ENCODE measurements around the gene STBD1. TPM values are rescaled to one million over a fixed set of nuclear protein-coding genes. Genes with fewer than 3 reads are reported as not detected.

STBD1 gene
- total and polyA plus RNA-seq, 2 experiments from 2014 or later, result 2.0 to 2.6 TPM

DNA sequence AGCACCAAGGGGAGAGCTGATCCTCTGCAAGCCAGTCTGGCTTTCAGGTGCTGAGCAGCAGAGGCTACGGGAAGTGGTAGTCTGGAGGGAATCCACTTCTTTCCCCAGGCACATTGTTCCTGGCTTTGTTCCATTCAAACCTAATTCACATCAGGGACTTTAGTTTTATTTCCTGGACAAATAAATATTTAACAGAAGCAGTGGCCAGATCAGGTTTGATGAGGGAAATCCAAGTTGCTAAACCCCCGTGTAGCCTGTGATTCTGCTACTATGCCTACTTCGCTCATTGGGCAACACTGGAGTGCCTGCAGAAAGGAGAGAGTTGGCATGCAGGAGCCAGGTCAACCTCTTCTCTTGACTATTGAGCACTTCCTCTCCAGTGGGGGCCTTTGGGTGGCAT, 13.8 kb upstream of the STBD1 start:
- no peak overlapping the region for H3K27ac Mint-ChIP-seq
- no peak for ATAC-seq
- TF ChIP-seq ZNF331 (CRISPR knock-in tag; IDR thresholded peaks at IDR 0.05; ENCODE audit: low read depth), result no peak
- TF ChIP-seq NANOG (IDR thresholded peaks at IDR 0.05; ENCODE audit: borderline replicate concordance), result no peak
- no peak for TF ChIP-seq POLR2AphosphoS5 (IDR thresholded peaks at IDR 0.05; ENCODE audit: low read depth)
- TF ChIP-seq ZNF114 (CRISPR knock-in tag; IDR thresholded peaks at IDR 0.05), result no peak
- TF ChIP-seq, protein P1, sequence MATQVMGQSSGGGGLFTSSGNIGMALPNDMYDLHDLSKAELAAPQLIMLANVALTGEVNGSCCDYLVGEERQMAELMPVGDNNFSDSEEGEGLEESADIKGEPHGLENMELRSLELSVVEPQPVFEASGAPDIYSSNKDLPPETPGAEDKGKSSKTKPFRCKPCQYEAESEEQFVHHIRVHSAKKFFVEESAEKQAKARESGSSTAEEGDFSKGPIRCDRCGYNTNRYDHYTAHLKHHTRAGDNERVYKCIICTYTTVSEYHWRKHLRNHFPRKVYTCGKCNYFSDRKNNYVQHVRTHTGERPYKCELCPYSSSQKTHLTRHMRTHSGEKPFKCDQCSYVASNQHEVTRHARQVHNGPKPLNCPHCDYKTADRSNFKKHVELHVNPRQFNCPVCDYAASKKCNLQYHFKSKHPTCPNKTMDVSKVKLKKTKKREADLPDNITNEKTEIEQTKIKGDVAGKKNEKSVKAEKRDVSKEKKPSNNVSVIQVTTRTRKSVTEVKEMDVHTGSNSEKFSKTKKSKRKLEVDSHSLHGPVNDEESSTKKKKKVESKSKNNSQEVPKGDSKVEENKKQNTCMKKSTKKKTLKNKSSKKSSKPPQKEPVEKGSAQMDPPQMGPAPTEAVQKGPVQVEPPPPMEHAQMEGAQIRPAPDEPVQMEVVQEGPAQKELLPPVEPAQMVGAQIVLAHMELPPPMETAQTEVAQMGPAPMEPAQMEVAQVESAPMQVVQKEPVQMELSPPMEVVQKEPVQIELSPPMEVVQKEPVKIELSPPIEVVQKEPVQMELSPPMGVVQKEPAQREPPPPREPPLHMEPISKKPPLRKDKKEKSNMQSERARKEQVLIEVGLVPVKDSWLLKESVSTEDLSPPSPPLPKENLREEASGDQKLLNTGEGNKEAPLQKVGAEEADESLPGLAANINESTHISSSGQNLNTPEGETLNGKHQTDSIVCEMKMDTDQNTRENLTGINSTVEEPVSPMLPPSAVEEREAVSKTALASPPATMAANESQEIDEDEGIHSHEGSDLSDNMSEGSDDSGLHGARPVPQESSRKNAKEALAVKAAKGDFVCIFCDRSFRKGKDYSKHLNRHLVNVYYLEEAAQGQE (IDR thresholded peaks at IDR 0.05; ENCODE audit: unreplicated experiment), result no peak
- TF ChIP-seq ETS1 (IDR thresholded peaks at IDR 0.05), result no peak
- TF ChIP-seq CREB1 (CRISPR knock-in tag; IDR thresholded peaks at IDR 0.05; ENCODE audit: low read depth), result no peak
- no peak for TF ChIP-seq STAT1 (IDR thresholded peaks at IDR 0.05; ENCODE audit: unreplicated experiment)
- no peak for TF ChIP-seq EZH2phosphoT487 (IDR thresholded peaks at IDR 0.05; ENCODE audit: unreplicated experiment)
- TF ChIP-seq, protein P2, sequence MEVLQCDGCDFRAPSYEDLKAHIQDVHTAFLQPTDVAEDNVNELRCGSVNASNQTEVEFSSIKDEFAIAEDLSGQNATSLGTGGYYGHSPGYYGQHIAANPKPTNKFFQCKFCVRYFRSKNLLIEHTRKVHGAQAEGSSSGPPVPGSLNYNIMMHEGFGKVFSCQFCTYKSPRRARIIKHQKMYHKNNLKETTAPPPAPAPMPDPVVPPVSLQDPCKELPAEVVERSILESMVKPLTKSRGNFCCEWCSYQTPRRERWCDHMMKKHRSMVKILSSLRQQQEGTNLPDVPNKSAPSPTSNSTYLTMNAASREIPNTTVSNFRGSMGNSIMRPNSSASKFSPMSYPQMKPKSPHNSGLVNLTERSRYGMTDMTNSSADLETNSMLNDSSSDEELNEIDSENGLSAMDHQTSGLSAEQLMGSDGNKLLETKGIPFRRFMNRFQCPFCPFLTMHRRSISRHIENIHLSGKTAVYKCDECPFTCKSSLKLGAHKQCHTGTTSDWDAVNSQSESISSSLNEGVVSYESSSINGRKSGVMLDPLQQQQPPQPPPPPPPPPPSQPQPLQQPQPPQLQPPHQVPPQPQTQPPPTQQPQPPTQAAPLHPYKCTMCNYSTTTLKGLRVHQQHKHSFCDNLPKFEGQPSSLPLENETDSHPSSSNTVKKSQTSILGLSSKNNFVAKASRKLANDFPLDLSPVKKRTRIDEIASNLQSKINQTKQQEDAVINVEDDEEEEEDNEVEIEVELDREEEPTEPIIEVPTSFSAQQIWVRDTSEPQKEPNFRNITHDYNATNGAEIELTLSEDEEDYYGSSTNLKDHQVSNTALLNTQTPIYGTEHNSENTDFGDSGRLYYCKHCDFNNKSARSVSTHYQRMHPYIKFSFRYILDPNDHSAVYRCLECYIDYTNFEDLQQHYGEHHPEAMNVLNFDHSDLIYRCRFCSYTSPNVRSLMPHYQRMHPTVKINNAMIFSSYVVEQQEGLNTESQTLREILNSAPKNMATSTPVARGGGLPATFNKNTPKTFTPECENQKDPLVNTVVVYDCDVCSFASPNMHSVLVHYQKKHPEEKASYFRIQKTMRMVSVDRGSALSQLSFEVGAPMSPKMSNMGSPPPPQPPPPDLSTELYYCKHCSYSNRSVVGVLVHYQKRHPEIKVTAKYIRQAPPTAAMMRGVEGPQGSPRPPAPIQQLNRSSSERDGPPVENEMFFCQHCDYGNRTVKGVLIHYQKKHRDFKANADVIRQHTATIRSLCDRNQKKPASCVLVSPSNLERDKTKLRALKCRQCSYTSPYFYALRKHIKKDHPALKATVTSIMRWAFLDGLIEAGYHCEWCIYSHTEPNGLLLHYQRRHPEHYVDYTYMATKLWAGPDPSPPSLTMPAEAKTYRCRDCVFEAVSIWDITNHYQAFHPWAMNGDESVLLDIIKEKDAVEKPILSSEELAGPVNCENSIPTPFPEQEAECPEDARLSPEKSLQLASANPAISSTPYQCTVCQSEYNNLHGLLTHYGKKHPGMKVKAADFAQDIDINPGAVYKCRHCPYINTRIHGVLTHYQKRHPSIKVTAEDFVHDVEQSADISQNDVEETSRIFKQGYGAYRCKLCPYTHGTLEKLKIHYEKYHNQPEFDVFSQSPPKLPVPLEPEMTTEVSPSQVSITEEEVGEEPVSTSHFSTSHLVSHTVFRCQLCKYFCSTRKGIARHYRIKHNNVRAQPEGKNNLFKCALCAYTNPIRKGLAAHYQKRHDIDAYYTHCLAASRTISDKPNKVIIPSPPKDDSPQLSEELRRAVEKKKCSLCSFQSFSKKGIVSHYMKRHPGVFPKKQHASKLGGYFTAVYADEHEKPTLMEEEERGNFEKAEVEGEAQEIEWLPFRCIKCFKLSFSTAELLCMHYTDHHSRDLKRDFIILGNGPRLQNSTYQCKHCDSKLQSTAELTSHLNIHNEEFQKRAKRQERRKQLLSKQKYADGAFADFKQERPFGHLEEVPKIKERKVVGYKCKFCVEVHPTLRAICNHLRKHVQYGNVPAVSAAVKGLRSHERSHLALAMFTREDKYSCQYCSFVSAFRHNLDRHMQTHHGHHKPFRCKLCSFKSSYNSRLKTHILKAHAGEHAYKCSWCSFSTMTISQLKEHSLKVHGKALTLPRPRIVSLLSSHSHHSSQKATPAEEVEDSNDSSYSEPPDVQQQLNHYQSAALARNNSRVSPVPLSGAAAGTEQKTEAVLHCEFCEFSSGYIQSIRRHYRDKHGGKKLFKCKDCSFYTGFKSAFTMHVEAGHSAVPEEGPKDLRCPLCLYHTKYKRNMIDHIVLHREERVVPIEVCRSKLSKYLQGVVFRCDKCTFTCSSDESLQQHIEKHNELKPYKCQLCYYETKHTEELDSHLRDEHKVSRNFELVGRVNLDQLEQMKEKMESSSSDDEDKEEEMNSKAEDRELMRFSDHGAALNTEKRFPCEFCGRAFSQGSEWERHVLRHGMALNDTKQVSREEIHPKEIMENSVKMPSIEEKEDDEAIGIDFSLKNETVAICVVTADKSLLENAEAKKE (CRISPR knock-in tag; IDR thresholded peaks at IDR 0.05), result no peak
- TF ChIP-seq EZH2 (IDR thresholded peaks at IDR 0.05; ENCODE audit: low read depth, unreplicated experiment), result no peak
- TF ChIP-seq, protein P3, sequence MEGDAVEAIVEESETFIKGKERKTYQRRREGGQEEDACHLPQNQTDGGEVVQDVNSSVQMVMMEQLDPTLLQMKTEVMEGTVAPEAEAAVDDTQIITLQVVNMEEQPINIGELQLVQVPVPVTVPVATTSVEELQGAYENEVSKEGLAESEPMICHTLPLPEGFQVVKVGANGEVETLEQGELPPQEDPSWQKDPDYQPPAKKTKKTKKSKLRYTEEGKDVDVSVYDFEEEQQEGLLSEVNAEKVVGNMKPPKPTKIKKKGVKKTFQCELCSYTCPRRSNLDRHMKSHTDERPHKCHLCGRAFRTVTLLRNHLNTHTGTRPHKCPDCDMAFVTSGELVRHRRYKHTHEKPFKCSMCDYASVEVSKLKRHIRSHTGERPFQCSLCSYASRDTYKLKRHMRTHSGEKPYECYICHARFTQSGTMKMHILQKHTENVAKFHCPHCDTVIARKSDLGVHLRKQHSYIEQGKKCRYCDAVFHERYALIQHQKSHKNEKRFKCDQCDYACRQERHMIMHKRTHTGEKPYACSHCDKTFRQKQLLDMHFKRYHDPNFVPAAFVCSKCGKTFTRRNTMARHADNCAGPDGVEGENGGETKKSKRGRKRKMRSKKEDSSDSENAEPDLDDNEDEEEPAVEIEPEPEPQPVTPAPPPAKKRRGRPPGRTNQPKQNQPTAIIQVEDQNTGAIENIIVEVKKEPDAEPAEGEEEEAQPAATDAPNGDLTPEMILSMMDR (conservative IDR thresholded peaks at IDR 0.05; ENCODE audit: low read depth in 2 of 2), result no peak
- TF ChIP-seq JUNB (IDR thresholded peaks at IDR 0.05; ENCODE audit: unreplicated experiment), result no peak

More for the DNA sequence above, 13.8 kb upstream of the STBD1 start:
- Histone ChIP-seq H3K4me3 (no peak overlapping the region), H4K20me1 (replicated peaks; ENCODE audit: insufficient read depth) (no peaks in the 10 kb centered on the region), H3K27ac (ENCODE audit: low read depth) (no peak overlapping the region), H3F3A (replicated peaks; ENCODE audit: low read depth) (no peaks in the 10 kb centered on the region), H3K27me3 (ENCODE audit: insufficient read depth) (0 out of 2 replicates have a peak, but pooled peaks cover 2% of the 10 kb centered on the region), H3K4me1 (ENCODE audit: insufficient read depth) (no peaks in the 10 kb centered on the region), H2AFZ (no peak overlapping the region), H3K4me2 (no peak overlapping the region), H3K79me2 (replicated peaks; ENCODE audit: insufficient read depth) (no peaks in the 10 kb centered on the region), H3K36me3 (ENCODE audit: insufficient read depth) (no peaks in the 10 kb centered on the region), H3K9me2 (ENCODE audit: insufficient read depth) (no peaks in the 10 kb centered on the region; the same call in none of the 2 replicates)
- no peak overlapping the region for H3K4me3 Mint-ChIP-seq
- H3K27me3 Mint-ChIP-seq (ENCODE audit: insufficient read depth, low read depth, poor library complexity), result peaks cover 2% of the 10 kb centered on the region
- H3K36me3 Mint-ChIP-seq (ENCODE audit: low read depth), result no peaks in the 10 kb centered on the region
- H3K9me3 Mint-ChIP-seq, result peaks cover 13% of the 10 kb centered on the region; the same call in 2 of the 3 replicates
- DNase-seq (ENCODE audit: low spot score), result no peak
- H3K4me1 Mint-ChIP-seq, result no peaks in the 10 kb centered on the region; the same call in 2 of the 3 replicates

Data from GM23338 (cell line).